ENCODE results near the gene TRPM2. TPM values are rescaled to one million over a fixed set of nuclear protein-coding genes. Genes with fewer than 3 reads are reported as not detected.

Gene TRPM2
- total RNA-seq, 1 donor, result not detected

DNA sequence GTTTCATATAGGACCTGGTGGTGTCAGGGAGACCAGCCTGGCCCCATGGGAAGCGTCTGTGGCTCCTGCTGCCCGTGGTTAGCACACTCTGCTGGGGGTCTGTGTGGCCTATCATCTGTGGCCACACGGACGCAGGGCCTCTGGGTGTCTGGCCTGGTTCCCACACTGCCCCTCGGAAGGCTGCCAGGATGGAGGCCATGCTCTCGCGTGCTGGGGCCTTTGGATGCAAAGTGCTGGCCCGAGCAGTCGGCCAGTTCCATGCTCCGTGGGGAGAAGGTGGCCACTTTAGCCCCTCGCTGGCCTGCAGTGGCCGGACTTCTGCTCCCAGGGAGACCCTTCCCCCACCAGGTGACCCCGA lies 81.1 kb downstream of the TRPM2 start:
- H3K4me3 ChIP-seq (ENCODE audit: low read depth, low read length), result no peak overlapping the region
- TF ChIP-seq, protein P1, sequence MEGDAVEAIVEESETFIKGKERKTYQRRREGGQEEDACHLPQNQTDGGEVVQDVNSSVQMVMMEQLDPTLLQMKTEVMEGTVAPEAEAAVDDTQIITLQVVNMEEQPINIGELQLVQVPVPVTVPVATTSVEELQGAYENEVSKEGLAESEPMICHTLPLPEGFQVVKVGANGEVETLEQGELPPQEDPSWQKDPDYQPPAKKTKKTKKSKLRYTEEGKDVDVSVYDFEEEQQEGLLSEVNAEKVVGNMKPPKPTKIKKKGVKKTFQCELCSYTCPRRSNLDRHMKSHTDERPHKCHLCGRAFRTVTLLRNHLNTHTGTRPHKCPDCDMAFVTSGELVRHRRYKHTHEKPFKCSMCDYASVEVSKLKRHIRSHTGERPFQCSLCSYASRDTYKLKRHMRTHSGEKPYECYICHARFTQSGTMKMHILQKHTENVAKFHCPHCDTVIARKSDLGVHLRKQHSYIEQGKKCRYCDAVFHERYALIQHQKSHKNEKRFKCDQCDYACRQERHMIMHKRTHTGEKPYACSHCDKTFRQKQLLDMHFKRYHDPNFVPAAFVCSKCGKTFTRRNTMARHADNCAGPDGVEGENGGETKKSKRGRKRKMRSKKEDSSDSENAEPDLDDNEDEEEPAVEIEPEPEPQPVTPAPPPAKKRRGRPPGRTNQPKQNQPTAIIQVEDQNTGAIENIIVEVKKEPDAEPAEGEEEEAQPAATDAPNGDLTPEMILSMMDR (IDR thresholded peaks at IDR 0.05; ENCODE audit: insufficient read depth, low read length), result no peak
- no peak for DNase-seq (ENCODE audit: low read depth)

DNA sequence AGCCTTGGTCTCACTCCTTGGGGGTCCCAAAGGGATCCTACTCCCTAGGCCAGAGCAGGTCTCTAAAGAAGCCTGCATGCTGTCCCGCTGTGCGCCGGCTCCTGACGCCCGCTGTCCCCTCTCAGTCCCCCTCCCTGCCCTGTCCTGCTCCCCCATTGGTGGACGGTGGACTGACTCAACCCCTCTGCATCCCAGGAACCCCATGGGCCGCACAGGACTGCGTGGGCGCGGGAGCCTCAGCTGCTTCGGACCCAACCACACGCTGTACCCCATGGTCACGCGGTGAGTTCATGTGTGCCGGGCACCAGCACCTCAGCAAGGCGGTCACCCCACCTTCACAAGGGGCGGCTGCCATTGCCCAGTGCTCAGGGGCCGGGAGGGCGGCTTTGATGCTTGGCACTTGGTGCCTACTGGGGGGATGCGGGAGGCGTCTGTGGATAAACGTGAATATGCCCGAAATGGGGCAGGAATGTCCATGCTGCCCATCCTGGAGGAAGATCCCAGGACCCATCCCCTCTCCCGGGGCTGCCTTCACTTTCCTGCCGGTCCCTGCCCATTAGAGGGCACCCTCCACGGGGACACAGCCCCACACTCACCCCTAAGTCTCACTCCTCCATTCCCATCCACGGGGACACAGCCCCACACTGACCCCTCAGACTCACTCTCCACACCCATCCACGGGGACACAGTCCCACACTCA lies 81.7 kb downstream of the TRPM2 start:
- TF ChIP-seq, protein P1 (IDR thresholded peaks at IDR 0.05; ENCODE audit: insufficient read depth, low read length), result no peak
- DNase-seq (ENCODE audit: low read depth), result no peak
- H3K4me3 ChIP-seq (ENCODE audit: low read depth, low read length), result no peak overlapping the region

DNA sequence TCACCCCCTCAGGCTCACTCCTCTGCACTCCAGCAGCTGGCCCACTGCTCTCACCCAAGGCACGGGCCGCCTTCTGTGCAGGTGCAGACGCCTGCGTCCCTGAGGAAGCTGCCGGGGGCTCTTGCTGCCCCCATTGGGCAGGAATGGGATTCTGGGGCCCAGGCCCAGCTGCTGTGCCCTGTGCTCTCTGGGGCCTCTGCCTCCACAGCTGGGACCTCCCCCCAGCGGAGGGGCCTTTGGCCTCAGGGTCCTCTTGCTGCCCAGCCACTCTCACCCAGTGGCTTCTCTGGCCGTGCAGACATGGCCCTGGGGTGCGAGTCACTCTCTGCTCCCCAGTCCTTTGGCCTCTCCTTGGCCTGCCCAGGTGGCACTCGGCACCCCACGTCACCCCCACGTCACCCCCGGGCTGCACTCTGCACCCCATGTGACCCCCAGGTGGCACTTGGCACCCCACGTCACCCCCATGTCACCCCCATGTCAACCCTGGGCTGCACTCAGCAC lies 82.7 kb downstream of the TRPM2 start:
- TF ChIP-seq, protein P1 (IDR thresholded peaks at IDR 0.05; ENCODE audit: insufficient read depth, low read length), result no peak
- H3K4me3 ChIP-seq (ENCODE audit: low read depth, low read length), result no peak overlapping the region
- DNase-seq (ENCODE audit: low read depth), result no peak

DNA sequence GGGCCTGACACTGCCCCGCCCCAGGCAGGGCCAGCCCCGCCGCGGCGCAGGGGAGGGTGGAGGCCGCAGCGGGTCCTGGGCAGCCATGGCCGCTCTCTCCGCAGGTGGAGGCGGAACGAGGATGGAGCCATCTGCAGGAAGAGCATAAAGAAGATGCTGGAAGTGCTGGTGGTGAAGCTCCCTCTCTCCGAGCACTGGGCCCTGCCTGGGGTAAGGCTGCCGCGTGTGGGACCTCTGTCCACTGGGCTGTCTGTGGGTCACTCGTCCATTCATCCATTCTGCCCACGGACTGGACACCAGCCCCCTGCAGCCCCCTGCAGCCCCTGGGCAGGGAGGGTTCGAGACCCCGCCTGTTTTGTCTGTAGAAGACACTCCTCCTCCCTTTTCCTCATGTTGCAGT lies 83.5 kb downstream of the TRPM2 start:
- H3K4me3 ChIP-seq (ENCODE audit: low read depth, low read length), result no peak overlapping the region
- DNase-seq (ENCODE audit: low read depth), result no peak
- TF ChIP-seq, protein P1 (IDR thresholded peaks at IDR 0.05; ENCODE audit: insufficient read depth, low read length), result no peak

DNA sequence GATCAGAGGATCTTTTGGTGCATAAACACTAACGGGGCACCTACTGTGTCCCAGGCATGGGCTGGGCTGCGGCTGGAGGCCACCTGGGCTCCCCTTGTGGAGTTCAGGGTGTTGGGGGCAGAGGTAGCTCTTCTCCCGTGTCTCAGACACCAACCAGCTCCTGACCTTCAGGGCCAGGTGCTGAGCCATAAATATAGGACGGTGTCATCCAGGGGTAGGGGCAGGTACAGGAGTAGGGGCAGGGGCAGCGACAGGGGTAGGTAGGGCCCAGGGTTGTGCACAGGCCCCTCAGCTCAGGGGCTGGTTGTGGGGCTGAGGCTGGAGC lies 83.9 kb downstream of the TRPM2 start:
- H3K4me3 ChIP-seq (ENCODE audit: low read depth, low read length), result no peak overlapping the region
- TF ChIP-seq, protein P1 (IDR thresholded peaks at IDR 0.05; ENCODE audit: insufficient read depth, low read length), result no peak
- no peak for DNase-seq (ENCODE audit: low read depth)

GRCh38 chr21:44437696-44438431 lies 84.4 kb downstream of the TRPM2 start:
- DNase-seq (ENCODE audit: low read depth), result no peak
- TF ChIP-seq, protein P1 (IDR thresholded peaks at IDR 0.05; ENCODE audit: insufficient read depth, low read length), result no peak
- H3K4me3 ChIP-seq (ENCODE audit: low read depth, low read length), result no peak overlapping the region
